Neural progenitor cell (in vitro differentiated cells): ENCODE results near the gene TSTD2. TPM values are rescaled to one million over a fixed set of nuclear protein-coding genes. Genes with fewer than 3 reads are reported as not detected.

Source experiments
- DNase-seq: peaks from one replicate; pipeline ENCODE4 v3.0.0-alpha.2; 2016; ENCODE audit warnings: low spot score
- H2AFZ ChIP-seq: fragments of 200-600 bp; sonication (generic); replicated peaks from 2 replicates; pipeline ENCODE4 v1.6.1; 2016; ENCODE audit warnings: antibody characterized with exemption
- H3F3A ChIP-seq: fragments of 200-600 bp; sonication (generic); 2 replicates; pipeline ENCODE4 v1.6.1; 2016; ENCODE audit warnings: antibody characterized with exemption, low read depth
- H3K27ac ChIP-seq: fragments of 200-600 bp; sonication (generic); 2 replicates; pipeline ENCODE4 v1.5.1; 2016; ENCODE audit warnings: mild to moderate bottlenecking
- H3K27me3 ChIP-seq: fragments of 200-600 bp; sonication (generic); 2 replicates; pipeline ENCODE4 v1.6.1; 2016; ENCODE audit warnings: mild to moderate bottlenecking, moderate library complexity
- H3K36me3 ChIP-seq: fragments of 200-600 bp; sonication (generic); 2 replicates; pipeline ENCODE4 v1.5.1; 2016
- H3K4me1 ChIP-seq: fragments of 200-600 bp; sonication (generic); 2 replicates; pipeline ENCODE4 v1.6.1; 2016; ENCODE audit warnings: mixed run types
- H3K4me2 ChIP-seq: fragments of 200-600 bp; sonication (generic); 2 replicates; pipeline ENCODE4 v1.6.1; 2016
- H3K4me3 ChIP-seq: fragments of 200-600 bp; sonication (generic); 2 replicates; pipeline ENCODE4 v1.5.1; 2016
- H3K79me2 ChIP-seq: fragments of 200-600 bp; sonication (generic); 2 replicates; pipeline ENCODE4 v1.6.1; 2016; ENCODE audit warnings: low read depth
- H3K9ac ChIP-seq: fragments of 200-600 bp; sonication (generic); 2 replicates; pipeline ENCODE4 v1.6.1; 2016
- H3K9me3 ChIP-seq: fragments of 200-600 bp; sonication (generic); 2 replicates; pipeline ENCODE4 v1.5.1; 2016; ENCODE audit warnings: low read depth
- H4K20me1 ChIP-seq: fragments of 200-600 bp; sonication (generic); 2 replicates; pipeline ENCODE4 v1.6.1; 2016; ENCODE audit warnings: low read depth
- H3K27ac Mint-ChIP-seq: 3 replicates; pipeline ENCODE4 v1.8.0; 2021; ENCODE audit warnings: mixed read lengths
- H3K27me3 Mint-ChIP-seq: 2 replicates; pipeline ENCODE4 v1.8.0; 2022; ENCODE audit warnings: low read depth, mild to moderate bottlenecking, inconsistent platforms, moderate library complexity, mixed read lengths; ENCODE audit not compliant: insufficient read depth
- H3K36me3 Mint-ChIP-seq: 3 replicates; pipeline ENCODE4 v1.8.0; 2021; ENCODE audit warnings: mixed read lengths
- H3K4me1 Mint-ChIP-seq: 3 replicates; pipeline ENCODE4 v1.8.0; 2021; ENCODE audit warnings: mixed read lengths
- H3K4me3 Mint-ChIP-seq: 3 replicates; pipeline ENCODE4 v1.8.0; 2021; ENCODE audit warnings: mild to moderate bottlenecking, moderate library complexity, mixed read lengths
- H3K9me3 Mint-ChIP-seq: 3 replicates; pipeline ENCODE4 v1.8.0; 2020; ENCODE audit warnings: mixed read lengths
- EZH2 ChIP-seq: fragments of 200-600 bp; sonication (generic); IDR thresholded peaks from 2 replicates; pipeline ENCODE4 v1.6.1; 2017; ENCODE audit warnings: antibody characterized with exemption, mild to moderate bottlenecking, moderate library complexity
- EZH2phosphoT487 ChIP-seq: fragments of 200-600 bp; sonication (generic); IDR thresholded peaks from 2 replicates; pipeline ENCODE4 v1.6.1; 2017; ENCODE audit warnings: antibody characterized with exemption
- total RNA-seq: library from RNA; depleted of rRNA; stranded (reverse); fragments of >200 nt; gene quantifications from 2 replicates; pipeline ENCODE4 v1.2.3, GENCODE V29; 2015; ENCODE audit warnings: low replicate concordance
- TF ChIP-seq, protein P1 (sequence below): fragments of 200-600 bp; sonication (generic); IDR thresholded peaks from 2 replicates; pipeline ENCODE4 v1.5.1; 2017; ENCODE audit warnings: antibody characterized with exemption, mild to moderate bottlenecking

TSTD2 gene
- total RNA-seq, 1 donor from 2014 or later, result 45.4 TPM

DNA sequence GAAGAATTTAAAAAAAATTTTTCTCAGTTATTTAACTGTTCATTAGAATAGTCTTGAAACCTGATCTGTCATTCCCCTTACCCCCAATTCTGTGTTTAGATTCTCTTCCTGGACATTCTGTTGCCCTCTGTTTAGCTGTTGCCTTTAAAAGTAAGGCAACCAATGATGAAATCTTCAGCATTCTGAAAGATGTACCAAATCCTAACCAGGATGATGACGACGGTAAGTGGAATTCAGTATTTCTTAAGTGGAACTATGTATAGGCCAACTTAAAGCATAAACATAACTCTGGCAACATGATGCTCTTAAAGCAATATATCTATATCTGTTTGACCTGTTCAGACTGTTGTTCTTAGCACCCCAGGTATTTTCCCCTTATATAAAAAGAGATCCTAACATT, 27.7 kb upstream of the TSTD2 start:
- Histone ChIP-seq H3K4me2 (no peak overlapping the region), H3K9ac (no peak overlapping the region), H3K27me3 (no peaks in the 10 kb centered on the region), H2AFZ (no peak overlapping the region), H4K20me1 (no peaks in the 10 kb centered on the region), H3K9me3 (no peaks in the 10 kb centered on the region), H3K4me1 (no peaks in the 10 kb centered on the region), H3K4me3 (no peak overlapping the region), H3F3A (no peaks in the 10 kb centered on the region), H3K79me2 (no peaks in the 10 kb centered on the region), H3K27ac (no peak overlapping the region), H3K36me3 (peaks cover 11% of the 10 kb centered on the region)
- Mint-ChIP-seq H3K27me3 (no peaks in the 10 kb centered on the region), H3K4me1 (no peaks in the 10 kb centered on the region), H3K9me3 (no peaks in the 10 kb centered on the region), H3K4me3 (no peak overlapping the region), H3K36me3 (peaks cover 38% of the 10 kb centered on the region), H3K27ac (no peak overlapping the region)
- DNase-seq, result no peak
- TF ChIP-seq EZH2phosphoT487, result no peak
- TF ChIP-seq, protein P1, sequence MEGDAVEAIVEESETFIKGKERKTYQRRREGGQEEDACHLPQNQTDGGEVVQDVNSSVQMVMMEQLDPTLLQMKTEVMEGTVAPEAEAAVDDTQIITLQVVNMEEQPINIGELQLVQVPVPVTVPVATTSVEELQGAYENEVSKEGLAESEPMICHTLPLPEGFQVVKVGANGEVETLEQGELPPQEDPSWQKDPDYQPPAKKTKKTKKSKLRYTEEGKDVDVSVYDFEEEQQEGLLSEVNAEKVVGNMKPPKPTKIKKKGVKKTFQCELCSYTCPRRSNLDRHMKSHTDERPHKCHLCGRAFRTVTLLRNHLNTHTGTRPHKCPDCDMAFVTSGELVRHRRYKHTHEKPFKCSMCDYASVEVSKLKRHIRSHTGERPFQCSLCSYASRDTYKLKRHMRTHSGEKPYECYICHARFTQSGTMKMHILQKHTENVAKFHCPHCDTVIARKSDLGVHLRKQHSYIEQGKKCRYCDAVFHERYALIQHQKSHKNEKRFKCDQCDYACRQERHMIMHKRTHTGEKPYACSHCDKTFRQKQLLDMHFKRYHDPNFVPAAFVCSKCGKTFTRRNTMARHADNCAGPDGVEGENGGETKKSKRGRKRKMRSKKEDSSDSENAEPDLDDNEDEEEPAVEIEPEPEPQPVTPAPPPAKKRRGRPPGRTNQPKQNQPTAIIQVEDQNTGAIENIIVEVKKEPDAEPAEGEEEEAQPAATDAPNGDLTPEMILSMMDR, result no peak
- TF ChIP-seq EZH2, result no peak

DNA sequence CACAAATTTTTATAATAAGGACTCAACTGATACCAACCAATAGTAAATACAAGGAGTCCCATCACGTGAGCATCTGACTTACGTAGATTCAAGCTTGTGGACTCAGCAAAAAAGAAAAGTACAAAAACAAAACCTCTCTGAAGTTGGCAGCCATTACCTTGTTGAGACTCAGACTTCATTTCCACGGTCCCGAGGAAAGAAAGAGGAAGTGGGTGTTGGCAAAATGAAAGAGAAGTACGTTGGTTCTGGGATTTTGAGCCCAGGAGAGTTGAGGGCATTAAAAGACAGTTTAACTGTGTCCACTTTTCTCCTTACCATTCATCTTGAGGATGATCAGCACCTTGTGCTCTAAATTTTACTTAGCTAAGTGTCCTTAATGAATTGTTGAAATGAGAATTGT, 27.2 kb upstream of the TSTD2 start:
- no peaks in the 10 kb centered on the region for H3K27me3 ChIP-seq
- H3K27ac ChIP-seq, result no peak overlapping the region
- H3K9me3 ChIP-seq, result no peaks in the 10 kb centered on the region
- TF ChIP-seq EZH2 (no peak), EZH2phosphoT487 (no peak)
- TF ChIP-seq, protein P1, result no peak
- Mint-ChIP-seq H3K9me3 (no peaks in the 10 kb centered on the region), H3K4me1 (no peaks in the 10 kb centered on the region), H3K36me3 (peaks cover 39% of the 10 kb centered on the region), H3K4me3 (no peak overlapping the region), H3K27ac (no peak overlapping the region), H3K27me3 (no peaks in the 10 kb centered on the region)
- no peaks in the 10 kb centered on the region for H3K79me2 ChIP-seq
- no peaks in the 10 kb centered on the region for H3K4me1 ChIP-seq
- no peak overlapping the region for H3K4me3 ChIP-seq
- no peaks in the 10 kb centered on the region for H4K20me1 ChIP-seq
- peaks cover 13% of the 10 kb centered on the region for H3K36me3 ChIP-seq
- H3K9ac ChIP-seq, result no peak overlapping the region
- no peaks in the 10 kb centered on the region for H3F3A ChIP-seq
- DNase-seq, result no peak
- no peak overlapping the region for H2AFZ ChIP-seq
- no peak overlapping the region for H3K4me2 ChIP-seq

DNA sequence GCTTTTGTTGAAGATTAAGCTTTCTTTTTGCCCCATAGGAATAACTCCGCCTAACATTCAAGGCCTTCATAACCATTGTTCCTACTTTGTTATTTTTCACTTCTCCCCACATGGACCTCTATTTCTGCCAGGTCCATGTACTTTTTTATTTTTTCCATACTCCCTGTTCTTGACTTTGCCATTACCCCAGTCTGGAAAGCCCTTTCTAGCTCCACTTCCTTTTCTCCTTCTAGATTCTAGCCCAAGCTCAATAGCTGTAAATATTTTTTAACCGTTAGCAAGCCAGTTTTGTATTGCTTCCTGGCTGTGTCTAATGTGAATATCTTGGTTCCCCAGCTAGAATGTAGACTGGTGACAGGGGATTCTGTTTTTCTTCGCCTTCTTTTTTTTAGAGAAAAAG, 26.6 kb upstream of the TSTD2 start:
- H3K9ac ChIP-seq, result no peak overlapping the region

More for the DNA sequence above, 26.6 kb upstream of the TSTD2 start:
- H2AFZ ChIP-seq, result no peak overlapping the region
- H3K9me3 Mint-ChIP-seq, result no peaks in the 10 kb centered on the region
- H3K27me3 ChIP-seq, result no peaks in the 10 kb centered on the region
- H3K4me1 ChIP-seq, result no peaks in the 10 kb centered on the region
- TF ChIP-seq EZH2phosphoT487 (no peak), EZH2 (no peak)
- TF ChIP-seq, protein P1, result no peak
- H3K27ac ChIP-seq, result no peak overlapping the region
- no peaks in the 10 kb centered on the region for H3K9me3 ChIP-seq
- H3K27me3 Mint-ChIP-seq, result no peaks in the 10 kb centered on the region
- DNase-seq, result no peak
- no peaks in the 10 kb centered on the region for H4K20me1 ChIP-seq
- H3K27ac Mint-ChIP-seq, result no peak overlapping the region
- no peak overlapping the region for H3K4me2 ChIP-seq
- no peak overlapping the region for H3K4me3 Mint-ChIP-seq
- H3K79me2 ChIP-seq, result no peaks in the 10 kb centered on the region
- H3K36me3 ChIP-seq, result peaks cover 14% of the 10 kb centered on the region
- H3K4me3 ChIP-seq, result no peak overlapping the region
- no peaks in the 10 kb centered on the region for H3K4me1 Mint-ChIP-seq
- no peaks in the 10 kb centered on the region for H3F3A ChIP-seq
- peaks cover 37% of the 10 kb centered on the region for H3K36me3 Mint-ChIP-seq
